ENCODE results near the gene PPP1R9A. TPM values are rescaled to one million over a fixed set of nuclear protein-coding genes. Genes with fewer than 3 reads are reported as not detected.

The PPP1R9A gene
- total RNA-seq, 1 donor from 2014 or later = 30.6 TPM

- DNase-seq = no peak
- intact Hi-C loops (cut with DNase I) = no loop called here
- Histone ChIP-seq H3K36me3 (no peaks in the 10 kb centered on the region), H3K27ac (no peak overlapping the region), H3K4me1 (no peaks in the 10 kb centered on the region), H3K27me3 (no peaks in the 10 kb centered on the region), H3K4me3 (no peak overlapping the region), H3K9me3 (no peaks in the 10 kb centered on the region)
- ATAC-seq = no peak
- TF ChIP-seq CTCF (IDR thresholded peaks at IDR 0.05) = no peak
Measured at GRCh38 chr7:95244616-95245015, 337.2 kb downstream of the PPP1R9A start.

- ATAC-seq (peak; percentile 55), DNase-seq (no peak)
- intact Hi-C loops (cut with DNase I) = no loop called here
- Histone ChIP-seq H3K4me3 (no peak overlapping the region), H3K4me1 (no peaks in the 10 kb centered on the region), H3K9me3 (no peaks in the 10 kb centered on the region), H3K36me3 (no peaks in the 10 kb centered on the region), H3K27ac (no peak overlapping the region), H3K27me3 (no peaks in the 10 kb centered on the region)
- TF ChIP-seq CTCF (IDR thresholded peaks at IDR 0.05) = no peak
Measured at GRCh38 chr7:95245828-95246500, 338.6 kb downstream of the PPP1R9A start.

- H3K4me3 ChIP-seq = no peak overlapping the region
Measured at GRCh38 chr7:95246831-95247370, 339.5 kb downstream of the PPP1R9A start.

GRCh38 chr7:95250571-95250970, 343.2 kb downstream of the PPP1R9A start:
- ATAC-seq = no peak
- Histone ChIP-seq H3K4me3 (no peak overlapping the region), H3K4me1 (no peaks in the 10 kb centered on the region), H3K36me3 (no peaks in the 10 kb centered on the region), H3K9me3 (no peaks in the 10 kb centered on the region), H3K27ac (no peak overlapping the region), H3K27me3 (no peaks in the 10 kb centered on the region)
- intact Hi-C loops (cut with DNase I) = no loop called here
- TF ChIP-seq CTCF (IDR thresholded peaks at IDR 0.05) = no peak
- DNase-seq = no peak

More at GRCh38 chr7:95246831-95247370, 339.5 kb downstream of the PPP1R9A start:
- Histone ChIP-seq H3K36me3 (no peaks in the 10 kb centered on the region), H3K27ac (no peak overlapping the region), H3K9me3 (no peaks in the 10 kb centered on the region), H3K27me3 (no peaks in the 10 kb centered on the region), H3K4me1 (no peaks in the 10 kb centered on the region)
- DNase-seq = no peak
- ATAC-seq = peak; percentile 92
- peak; percentile 66 for TF ChIP-seq CTCF (IDR thresholded peaks at IDR 0.05)
- intact Hi-C loops (cut with DNase I) = no loop called here

- no peak for TF ChIP-seq CTCF (IDR thresholded peaks at IDR 0.05)
- intact Hi-C loops (cut with DNase I) = no loop called here
- H3K4me1 ChIP-seq = no peaks in the 10 kb centered on the region
- ATAC-seq (no peak), DNase-seq (no peak)
- H3K27ac ChIP-seq = no peak overlapping the region
- no peak overlapping the region for H3K4me3 ChIP-seq
- no peaks in the 10 kb centered on the region for H3K27me3 ChIP-seq
- no peaks in the 10 kb centered on the region for H3K36me3 ChIP-seq
- H3K9me3 ChIP-seq = no peaks in the 10 kb centered on the region
Measured at GRCh38 chr7:95251966-95252365, 344.6 kb downstream of the PPP1R9A start.
